Activated CD4-positive, alpha-beta T cell treated with anti-CD3 and anti-CD28 coated beads for 36 hours (primary cell): Measurements from ENCODE around the gene CAPN10. TPM values are rescaled to one million over a fixed set of nuclear protein-coding genes. Genes with fewer than 3 reads are reported as not detected.
A peak's percentile ranks its signal among the peaks of the same experiment; 100 is the strongest.

ENCODE experiments used
- ATAC-seq: fragments of 200-7000 bp; cut with Tn5 transposase; one replicate; pipeline ENCODE4 v1.10.0; 2021; ENCODE audit warnings: mild to moderate bottlenecking, moderate library complexity
- CTCF ChIA-PET: fragments of 350-600 bp; sonication (Branson Sonifier 250); formaldehyde crosslinking; loops from one replicate; lab custom pipeline; 2021; ENCODE audit warnings: antibody characterized with exemption; lab: Charles Lee
- POLR2A ChIA-PET: fragments of 350-600 bp; sonication (Branson Sonifier 250); formaldehyde crosslinking; loops from one replicate; lab custom pipeline; 2021; ENCODE audit warnings: antibody characterized with exemption, inconsistent platforms; lab: Charles Lee
- DNase-seq: peaks from one replicate; pipeline ENCODE4 v3.0.0-alpha.2; 2020
- H3K27ac Mint-ChIP-seq: one replicate; pipeline ENCODE4 v1.8.0; 2021; ENCODE audit warnings: mixed read lengths
- H3K27me3 Mint-ChIP-seq: one replicate; pipeline ENCODE4 v1.8.0; 2021; ENCODE audit warnings: mixed read lengths
- H3K36me3 Mint-ChIP-seq: one replicate; pipeline ENCODE4 v1.8.0; 2021; ENCODE audit warnings: low read depth, mixed read lengths
- H3K4me1 Mint-ChIP-seq: one replicate; pipeline ENCODE4 v1.8.0; 2021; ENCODE audit warnings: mixed read lengths
- H3K4me3 Mint-ChIP-seq: one replicate; pipeline ENCODE4 v1.8.0; 2021; ENCODE audit warnings: mild to moderate bottlenecking, moderate library complexity, mixed read lengths
- H3K9me3 Mint-ChIP-seq: one replicate; pipeline ENCODE4 v1.8.0; 2021; ENCODE audit warnings: low read depth, mixed read lengths
- intact Hi-C, 2 experiments: fragments of 100-400 bp; cut with DNase I in 1 of 2; cut with micrococcal nuclease in 1 of 2; formaldehyde crosslinking; loops; one replicate each; pipeline versions ENCODE4 v1.14.2 to v1.15.1; 2022 to 2024; cut with DNase I, micrococcal nuclease
- total RNA-seq, 2 experiments: library from RNA; stranded (reverse); gene quantifications; one replicate each; pipeline ENCODE4 v1.2.3, GENCODE V29; 2021

CAPN10 gene
- total RNA-seq, 2 experiments from 2014 or later, result 22.1 to 30.2 TPM

- no peak overlapping the region for H3K4me3 Mint-ChIP-seq
- intact Hi-C loops, result loop anchor here (1.0 to 5.0 kb wide), 6 partner anchors 35 to 1001 kb away; partner anchors contain the start of genes CAPN10 (in 1 of the 2) and RNPEPL1 (in 1 of the 2)
Observed at GRCh38 chr2:240620859-240621258, 34.3 kb downstream of the CAPN10 start.

GRCh38 chr2:240622060-240622411 is 35.5 kb downstream of the CAPN10 start:
- Mint-ChIP-seq H3K27me3 (no peaks in the 10 kb centered on the region), H3K36me3 (peaks cover 10% of the 10 kb centered on the region), H3K9me3 (peaks cover 1% of the 10 kb centered on the region), H3K27ac (peak overlapping the region; percentile 85), H3K4me1 (peaks cover 53% of the 10 kb centered on the region), H3K4me3 (no peak overlapping the region)
- ChIA-PET POLR2A (interaction anchor here (0.6 to 1.0 kb wide), 2 partner anchors 9 to 212 kb away, joined by 3 to 5 read pairs; no protein-coding TSS in a partner anchor), CTCF (interaction anchor here (0.8 to 0.9 kb wide), 2 partner anchors 19 to 1308 kb away, joined by 3 read pairs; no protein-coding TSS in a partner anchor)
- ATAC-seq (no peak), DNase-seq (peak; percentile 21)
- intact Hi-C loops, result loop anchor here (5.0 kb wide), 2 partner anchors 55 to 1000 kb away; partner anchors contain the start of gene RNPEPL1 (in 1 of the 2)

More at GRCh38 chr2:240620859-240621258, 34.3 kb downstream of the CAPN10 start:
- Mint-ChIP-seq H3K27me3 (no peaks in the 10 kb centered on the region), H3K9me3 (peaks cover 1% of the 10 kb centered on the region), H3K4me1 (peaks cover 45% of the 10 kb centered on the region), H3K36me3 (peaks cover 12% of the 10 kb centered on the region), H3K27ac (peak overlapping the region; percentile 58)
- CTCF ChIA-PET, result interaction anchor here (0.6 kb wide), 1 partner anchor 34 kb away, joined by 3 read pairs; the partner anchor contains the start of gene CAPN10
- DNase-seq, result peak; percentile 10
- POLR2A ChIA-PET, result interaction anchor here (0.7 to 1.0 kb wide), 2 partner anchors 8 to 56 kb away, joined by 3 read pairs; no protein-coding TSS in a partner anchor
- no peak for ATAC-seq

- Mint-ChIP-seq H3K27me3 (no peaks in the 10 kb centered on the region), H3K4me3 (no peak overlapping the region), H3K9me3 (peaks cover 1% of the 10 kb centered on the region), H3K4me1 (peaks cover 55% of the 10 kb centered on the region), H3K36me3 (peaks cover 10% of the 10 kb centered on the region), H3K27ac (peak overlapping the region; percentile 85)
- intact Hi-C loops, result loop anchor here (5.0 kb wide), 2 partner anchors 55 to 1000 kb away; partner anchors contain the start of gene RNPEPL1 (in 1 of the 2)
- peak; percentile 73 for DNase-seq
- no peak for ATAC-seq
- POLR2A ChIA-PET, result no interaction called here
- CTCF ChIA-PET, result interaction anchor here (0.8 to 1.0 kb wide), 3 partner anchors 18 to 1308 kb away, joined by 3 to 5 read pairs (median 3); partner anchors contain the start of gene CAPN10
Observed at GRCh38 chr2:240622531-240623235, 36.1 kb downstream of the CAPN10 start.

GRCh38 chr2:240623531-240624010 is 37.0 kb downstream of the CAPN10 start:
- H3K27ac Mint-ChIP-seq, result no peak overlapping the region
- no peaks in the 10 kb centered on the region for H3K9me3 Mint-ChIP-seq
- no peak overlapping the region for H3K4me3 Mint-ChIP-seq
- H3K4me1 Mint-ChIP-seq, result peaks cover 55% of the 10 kb centered on the region
- ATAC-seq, result no peak
- ChIA-PET CTCF (interaction anchor here (1.0 kb wide), 1 partner anchor 37 kb away, joined by 5 read pairs; the partner anchor contains the start of gene CAPN10), POLR2A (no interaction called here)
- no peaks in the 10 kb centered on the region for H3K27me3 Mint-ChIP-seq
- peak; percentile 19 for DNase-seq
- intact Hi-C loops, result loop anchor here (5.0 kb wide), 2 partner anchors 56 to 999 kb away; partner anchors contain the start of gene RNPEPL1 (in 1 of the 2)
- peaks cover 7% of the 10 kb centered on the region for H3K36me3 Mint-ChIP-seq

- Mint-ChIP-seq H3K36me3 (peaks cover 3% of the 10 kb centered on the region), H3K9me3 (no peaks in the 10 kb centered on the region)
- DNase-seq, result peak; percentile 29
Observed at GRCh38 chr2:240624011-240624949, 37.7 kb downstream of the CAPN10 start.

GRCh38 chr2:240624950-240625621 is 38.6 kb downstream of the CAPN10 start, which contains the start of gene GPR35:
TSS of gene GPR35 (plus strand) at chr2:240625480. CDS start at chr2:240629953, 4,473 bp downstream.
- POLR2A ChIA-PET, result no interaction called here
- Mint-ChIP-seq H3K27me3 (no peaks in the 10 kb centered on the region), H3K36me3 (no peaks in the 10 kb centered on the region), H3K4me3 (peak within 1 kb of the TSS; percentile 43), H3K9me3 (no peaks in the 10 kb centered on the region), H3K4me1 (peaks cover 52% of the 10 kb centered on the region), H3K27ac (peak within 1 kb of the TSS; percentile 84)
- peak; percentile 87 for DNase-seq
- CTCF ChIA-PET, result interaction anchor here (0.5 kb wide), 1 partner anchor 273 kb away, joined by 3 read pairs; no protein-coding TSS in a partner anchor
- intact Hi-C loops, result loop anchor here (5.0 kb wide), 2 partner anchors 58 to 997 kb away; partner anchors contain the start of gene RNPEPL1 (in 1 of the 2)
- peak; percentile 53 for ATAC-seq

More at GRCh38 chr2:240624011-240624949, 37.7 kb downstream of the CAPN10 start:
- ATAC-seq, result no peak
- POLR2A ChIA-PET, result no interaction called here
- Mint-ChIP-seq H3K4me3 (no peak overlapping the region), H3K27me3 (no peaks in the 10 kb centered on the region), H3K27ac (peak overlapping the region; percentile 78), H3K4me1 (peaks cover 55% of the 10 kb centered on the region)
- CTCF ChIA-PET, result interaction anchor here (0.5 kb wide), 1 partner anchor 272 kb away, joined by 3 read pairs; no protein-coding TSS in a partner anchor
- intact Hi-C loops, result loop anchor here (5.0 kb wide), 2 partner anchors 57 to 998 kb away; partner anchors contain the start of gene RNPEPL1 (in 1 of the 2)

GRCh38 chr2:240626531-240627300 is 40.2 kb downstream of the CAPN10 start:
- ATAC-seq, result peak; percentile 33
- Mint-ChIP-seq H3K27me3 (no peaks in the 10 kb centered on the region), H3K9me3 (no peaks in the 10 kb centered on the region), H3K4me1 (peaks cover 42% of the 10 kb centered on the region), H3K36me3 (no peaks in the 10 kb centered on the region), H3K4me3 (peak overlapping the region; percentile 39), H3K27ac (peak overlapping the region; percentile 84)
- CTCF ChIA-PET, result no interaction called here
- DNase-seq, result peak; percentile 70
- intact Hi-C loops, result no loop called here
- POLR2A ChIA-PET, result no interaction called here

GRCh38 chr2:240627736-240628506 is 41.4 kb downstream of the CAPN10 start:
- peaks cover 1% of the 10 kb centered on the region for H3K9me3 Mint-ChIP-seq
- H3K36me3 Mint-ChIP-seq, result no peaks in the 10 kb centered on the region
- CTCF ChIA-PET, result no interaction called here
- peaks cover 32% of the 10 kb centered on the region for H3K4me1 Mint-ChIP-seq
- H3K4me3 Mint-ChIP-seq, result no peak overlapping the region
- intact Hi-C loops, result no loop called here
- ATAC-seq (no peak), DNase-seq (no peak)
- POLR2A ChIA-PET, result no interaction called here
- no peak overlapping the region for H3K27ac Mint-ChIP-seq
- H3K27me3 Mint-ChIP-seq, result no peaks in the 10 kb centered on the region

- peaks cover 28% of the 10 kb centered on the region for H3K4me1 Mint-ChIP-seq
- ChIA-PET POLR2A (no interaction called here), CTCF (no interaction called here)
- no peaks in the 10 kb centered on the region for H3K27me3 Mint-ChIP-seq
- H3K27ac Mint-ChIP-seq, result no peak overlapping the region
- ATAC-seq (no peak), DNase-seq (no peak)
- peaks cover 7% of the 10 kb centered on the region for H3K9me3 Mint-ChIP-seq
- no peak overlapping the region for H3K4me3 Mint-ChIP-seq
- H3K36me3 Mint-ChIP-seq, result no peaks in the 10 kb centered on the region
- intact Hi-C loops, result no loop called here
Observed at GRCh38 chr2:240628507-240628807, 41.9 kb downstream of the CAPN10 start.
